Stimulated activated CD8-positive, alpha-beta memory T cell treated with anti-CD3 and anti-CD28 coated beads, Interleukin-4, amount 100 ng/mL, for 1 hour (primary cell): ENCODE data around the gene ATL2.

ENCODE experiments used
- DNase-seq, 2 donors: peaks; one replicate each; pipeline ENCODE4 v3.0.0-alpha.2; 2020; ENCODE audit warnings: low read depth in 2 of 2, low spot score in 1 of 2

The ATL2 gene

GRCh38 chr2:38248707-38249106 is 128.4 kb downstream of the ATL2 start:
- no peak for DNase-seq

GRCh38 chr2:38248255-38248654 is 128.8 kb downstream of the ATL2 start:
- no peak for DNase-seq

GRCh38 chr2:38246105-38246504 is 131.0 kb downstream of the ATL2 start:
- no peak for DNase-seq

- DNase-seq: no peak
These were observed 131.9 kb downstream of the ATL2 start for GRCh38 chr2:38245114-38245641.

- no peak for DNase-seq
These were observed 132.8 kb downstream of the ATL2 start for GRCh38 chr2:38244301-38244700.
